Measurements from ENCODE around the gene STK35. TPM values are rescaled to one million over a fixed set of nuclear protein-coding genes. Genes with fewer than 3 reads are reported as not detected.

STK35 gene
- total and polyA plus RNA-seq, 2 donors (not counting 3 experiments of a cell fraction or from before 2014, with no cell fraction given) = 10.2 to 17.5 TPM

- Histone ChIP-seq H4K20me1 (replicated peaks; ENCODE audit: control insufficient read depth, extremely low read depth, insufficient read depth, low read length) (no peaks in the 10 kb centered on the region), H3K4me3 (replicated peaks in 1 of 3; ENCODE audit: insufficient read depth in 1 of 3, low read depth in 1 of 3, low read length in 3 of 3) (no peak overlapping the region), H3K36me3 (ENCODE audit: control insufficient read depth in 2 of 2, extremely low read depth in 1 of 2, insufficient read depth in 2 of 2, low read length in 2 of 2) (no peaks in the 10 kb centered on the region), H3K27me3 (ENCODE audit: control insufficient read depth in 2 of 2, insufficient read depth in 2 of 2, low read length in 2 of 2) (peaks cover 0 to 4% of the 10 kb centered on the region in 2 experiments), H3K27ac (ENCODE audit: insufficient read depth, low read depth, low read length) (no peak overlapping the region), H3K9me1 (replicated peaks; ENCODE audit: control insufficient read depth, extremely low read depth, insufficient read depth, low read length) (no peaks in the 10 kb centered on the region), H2AFZ (ENCODE audit: low read depth, low read length) (no peak overlapping the region), H3K9ac (replicated peaks; ENCODE audit: extremely low read depth, insufficient read depth, low read length) (no peak overlapping the region), H3K4me2 (ENCODE audit: insufficient read depth, low read length) (no peak overlapping the region), H3K9me3 (replicated peaks; ENCODE audit: control insufficient read depth, insufficient read depth, low read length) (no peaks in the 10 kb centered on the region), H3K79me2 (ENCODE audit: control insufficient read depth, insufficient read depth, low read length) (no peaks in the 10 kb centered on the region), H3K4me1 (ENCODE audit: control insufficient read depth, extremely low read depth, insufficient read depth, low read length) (no peaks in the 10 kb centered on the region)
- FAIRE-seq (no peak), DNase-seq (ENCODE audit: low read depth, low spot score) (peak; percentile 7)
- dilution Hi-C loops (cut with MboI; ENCODE audit: extremely low pct_ligation_motif_present, low sequenced_read_pairs) (no loop called here), intact Hi-C loops (cut with micrococcal nuclease) (no loop called here)
- POLR2A ChIA-PET = no interaction called here
- BruUV-seq (replicated peaks) = no TSS peak
- CTCF ChIA-PET = no interaction called here
- TF ChIP-seq POLR2AphosphoS5 (IDR thresholded peaks at IDR 0.05; ENCODE audit: insufficient read depth, low read depth, low read length) (no peak), POLR2A (IDR thresholded peaks at IDR 0.05; ENCODE audit: low read depth, low read length) (no peak), FOS (IDR thresholded peaks at IDR 0.05; ENCODE audit: borderline replicate concordance, insufficient read depth, low read length) (no peak), CTCF (IDR thresholded peaks at IDR 0.05; ENCODE audit: extremely low read depth in 1 of 2, insufficient read depth in 1 of 2, low read depth in 1 of 2, low read length in 2 of 2) (no peak), MYC (IDR thresholded peaks at IDR 0.05; ENCODE audit: low read depth, low read length) (no peak), MAX (IDR thresholded peaks at IDR 0.05; ENCODE audit: insufficient read depth, insufficient read length) (no peak), GATA2 (IDR thresholded peaks at IDR 0.05; ENCODE audit: insufficient read depth, insufficient read length, low read depth, low read length) (no peak), JUN (IDR thresholded peaks at IDR 0.05; ENCODE audit: borderline replicate concordance, insufficient read depth, insufficient read length, low read depth) (no peak), EZH2 (IDR thresholded peaks at IDR 0.05; ENCODE audit: borderline replicate concordance, low read depth, low read length, severe bottlenecking) (no peak)
Measured at GRCh38 chr20:2178318-2179232, 76.9 kb downstream of the STK35 start.

Measured in endothelial cell of umbilical vein (primary cell).